ENCODE results near the gene WBP1.

GRCh38 chr2:74423231-74424095, 34.8 kb upstream of the WBP1 start:
- TF ChIP-seq CTCF (IDR thresholded peaks at IDR 0.05): no peak
- TF ChIP-seq ZFX (IDR thresholded peaks at IDR 0.05; ENCODE audit: borderline replicate concordance): no peak

All from 22Rv1 (cell line).